Mononuclear cell (primary cell): Measurements from ENCODE around the gene RHOT1. TPM values are rescaled to one million over a fixed set of nuclear protein-coding genes. Genes with fewer than 3 reads are reported as not detected.
"Not testable (repeated sequence)": the region's sequence is repeated elsewhere in the genome, so short reads cannot be mapped to it uniquely, and the experiment has no call there.

ENCODE experiments used
- H3K27me3 ChIP-seq: 2 replicates; pipeline ENCODE4 v1.6.0; 2011; ENCODE audit warnings: low read length, control low read depth; ENCODE audit not compliant: insufficient read depth
- H3K4me1 ChIP-seq: 2 replicates; pipeline ENCODE4 v1.5.1; 2011; ENCODE audit warnings: mild to moderate bottlenecking, low read length, control low read depth; ENCODE audit not compliant: insufficient read depth
- H3K4me3 ChIP-seq: 2 replicates; pipeline ENCODE4 v1.5.1; 2011; ENCODE audit warnings: mild to moderate bottlenecking, low read length, moderate library complexity
- H3K9me3 ChIP-seq: 2 replicates; pipeline ENCODE4 v1.5.1; 2011; ENCODE audit warnings: low read depth, mild to moderate bottlenecking, control low read depth, low read length
- total RNA-seq: library from RNA; depleted of rRNA; stranded (reverse); fragments of >200 nt; gene quantifications from one replicate; pipeline ENCODE4 v1.2.3, GENCODE V29; 2012

The RHOT1 gene
- total RNA-seq, 1 donor: 33.6 TPM

GRCh38 chr17:32116937-32117336 lies 25.4 kb upstream of the RHOT1 start:
- H3K27me3 ChIP-seq: no peaks in the 10 kb centered on the region
- H3K4me3 ChIP-seq: no peak overlapping the region
- H3K4me1 ChIP-seq: no peaks in the 10 kb centered on the region
- no peaks in the 10 kb centered on the region for H3K9me3 ChIP-seq

DNA sequence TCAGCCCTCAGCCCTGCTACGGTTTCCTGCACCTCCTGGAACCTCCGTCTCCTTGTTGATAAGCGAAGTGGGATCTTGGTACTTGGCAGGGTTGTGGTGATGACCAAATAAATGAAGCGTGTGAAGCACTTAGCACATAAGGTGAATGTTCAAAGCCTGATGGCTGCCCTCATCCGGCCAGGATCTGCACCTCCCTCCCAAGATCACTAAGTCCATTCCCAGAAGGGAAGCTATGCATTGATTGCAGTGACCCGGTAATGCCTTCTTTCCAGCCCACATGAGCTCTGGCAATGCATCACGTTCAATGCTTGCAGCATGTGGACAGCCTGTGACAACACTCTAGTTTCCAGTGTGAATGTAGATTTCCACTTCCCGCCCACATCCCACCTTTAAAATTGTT lies 24.9 kb upstream of the RHOT1 start:
- no peaks in the 10 kb centered on the region for H3K27me3 ChIP-seq
- H3K4me1 ChIP-seq: no peaks in the 10 kb centered on the region
- no peaks in the 10 kb centered on the region for H3K9me3 ChIP-seq
- H3K4me3 ChIP-seq: no peak overlapping the region

GRCh38 chr17:32118088-32118487 lies 24.2 kb upstream of the RHOT1 start:
- not testable (repeated sequence) for H3K9me3 ChIP-seq, H3K27me3 ChIP-seq, H3K4me1 ChIP-seq, H3K4me3 ChIP-seq

DNA sequence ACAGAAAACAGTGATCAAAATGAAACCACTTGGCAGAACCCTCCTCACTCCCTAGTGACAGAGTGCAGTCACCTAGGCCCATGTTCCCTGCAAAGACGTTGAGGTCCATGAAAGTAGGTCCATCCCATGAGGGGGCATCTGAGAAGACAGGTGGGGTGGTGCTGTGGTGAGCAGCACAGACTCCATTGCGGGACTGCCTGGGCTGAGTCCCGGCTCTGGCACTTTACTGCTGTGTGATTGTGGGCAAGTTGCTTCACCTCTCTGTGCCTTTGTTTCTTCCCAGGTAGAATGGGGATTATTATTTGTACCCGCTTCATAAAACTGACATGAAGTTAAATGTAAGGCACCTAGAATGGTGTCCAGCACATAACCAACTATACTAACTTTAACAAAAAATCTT lies 23.5 kb upstream of the RHOT1 start:
- H3K4me3 ChIP-seq: no peak overlapping the region
- no peaks in the 10 kb centered on the region for H3K9me3 ChIP-seq
- H3K27me3 ChIP-seq: no peaks in the 10 kb centered on the region
- no peaks in the 10 kb centered on the region for H3K4me1 ChIP-seq

DNA sequence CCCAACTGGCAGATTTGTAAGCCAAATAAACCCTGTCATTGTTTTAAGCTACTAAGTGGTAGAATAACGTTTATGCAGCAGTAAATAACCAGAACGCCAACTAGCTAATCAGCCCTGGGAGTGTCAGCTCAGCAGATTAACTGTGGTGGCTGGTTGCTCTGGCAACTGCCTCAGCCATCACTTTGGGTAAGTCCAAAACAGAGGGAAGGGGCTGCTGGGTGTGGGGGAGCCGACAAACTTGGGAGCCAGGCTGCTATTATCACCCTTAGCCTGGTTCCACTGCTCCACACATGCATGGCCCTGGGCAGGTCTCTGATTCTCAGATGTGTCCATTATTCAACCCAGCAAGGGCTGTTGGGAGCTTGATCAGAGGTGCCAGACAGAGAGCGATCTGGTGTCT lies 22.2 kb upstream of the RHOT1 start:
- Histone ChIP-seq H3K9me3 (no peaks in the 10 kb centered on the region), H3K4me3 (no peak overlapping the region), H3K27me3 (no peaks in the 10 kb centered on the region), H3K4me1 (no peaks in the 10 kb centered on the region)

DNA sequence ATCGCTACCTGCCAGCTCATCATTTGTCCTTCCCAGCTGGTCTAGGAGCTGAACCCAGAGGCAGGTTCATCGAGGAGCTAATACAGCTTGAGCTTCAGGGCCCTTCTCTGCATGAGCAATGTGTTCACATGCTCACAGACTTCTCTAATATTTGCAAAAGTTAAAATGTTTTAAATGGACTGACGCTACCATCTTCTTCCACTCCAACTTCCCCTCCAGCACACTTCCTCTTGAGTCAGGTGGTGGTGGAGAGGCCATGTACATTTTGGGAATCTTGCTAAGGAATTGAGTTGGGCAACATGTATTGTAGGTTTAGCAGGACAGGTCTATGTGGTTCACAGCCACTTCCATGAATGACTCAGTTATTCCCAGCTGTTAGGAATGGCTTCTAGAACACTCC lies 21.6 kb upstream of the RHOT1 start:
- Histone ChIP-seq H3K4me3 (no peak overlapping the region), H3K4me1 (no peaks in the 10 kb centered on the region), H3K27me3 (no peaks in the 10 kb centered on the region), H3K9me3 (no peaks in the 10 kb centered on the region)

DNA sequence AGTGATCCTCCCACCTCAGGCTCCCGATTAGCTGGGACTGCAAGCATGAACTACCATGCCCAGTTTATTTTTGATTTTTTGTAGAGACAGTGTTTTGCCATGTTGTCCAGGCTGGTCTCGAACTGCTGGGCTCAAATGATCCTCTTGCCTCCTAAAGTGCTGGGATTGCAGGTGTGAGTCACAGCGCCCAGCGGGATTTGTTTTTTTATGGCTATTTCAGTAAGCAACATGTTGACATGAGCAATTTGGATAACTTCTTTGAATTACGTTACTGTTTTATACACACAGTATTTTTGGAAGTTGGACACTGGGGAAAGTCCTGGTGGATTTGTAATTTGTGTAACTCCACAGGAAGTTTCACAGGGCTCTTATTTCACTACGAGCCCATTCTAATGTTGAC lies 18.5 kb upstream of the RHOT1 start:
- Histone ChIP-seq H3K9me3 (no peaks in the 10 kb centered on the region), H3K4me3 (no peak overlapping the region), H3K4me1 (peaks cover 13% of the 10 kb centered on the region), H3K27me3 (no peaks in the 10 kb centered on the region)

DNA sequence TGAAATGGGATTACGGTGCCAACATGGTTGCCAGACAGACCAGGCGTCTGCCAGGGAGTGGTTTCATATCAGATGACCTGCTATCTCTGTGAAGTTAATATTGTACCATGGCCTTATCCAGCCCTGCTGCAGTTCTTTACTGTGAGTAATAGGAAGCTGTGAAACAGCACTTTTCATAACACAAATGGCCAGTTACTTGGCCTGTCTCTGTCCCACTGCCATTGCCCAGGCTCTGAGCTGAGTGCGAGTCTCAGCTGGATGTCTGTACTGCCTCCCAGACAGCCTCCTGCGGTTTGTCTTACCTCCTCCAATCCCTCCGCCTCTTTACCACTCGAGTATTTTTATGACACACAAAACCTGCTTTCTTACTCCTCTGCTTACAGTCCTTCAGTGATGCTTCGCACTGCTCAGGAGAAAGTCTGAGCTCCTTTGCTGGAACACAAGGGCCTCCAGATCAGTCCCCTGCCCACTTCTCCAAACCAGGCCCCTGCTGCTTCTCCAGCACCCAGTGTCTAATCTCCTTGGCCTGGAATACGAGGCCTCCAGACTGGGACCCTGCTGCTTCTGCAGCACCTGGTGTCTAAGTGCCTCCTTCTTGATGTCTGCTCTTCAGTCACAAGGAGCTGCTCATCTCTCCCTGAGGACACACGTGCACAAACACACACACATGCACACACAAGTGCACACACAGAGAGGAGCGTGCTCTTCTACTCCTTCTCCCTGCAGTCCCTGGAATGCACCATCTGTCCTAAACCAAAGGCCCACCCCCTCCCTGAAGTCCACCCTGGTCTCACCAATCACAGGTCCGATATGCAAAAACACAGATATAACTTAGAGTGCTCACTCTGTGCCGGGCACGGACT lies 17.1 kb upstream of the RHOT1 start:
- H3K9me3 ChIP-seq: no peaks in the 10 kb centered on the region
- H3K27me3 ChIP-seq: no peaks in the 10 kb centered on the region
- no peak overlapping the region for H3K4me3 ChIP-seq
- H3K4me1 ChIP-seq: peaks cover 14% of the 10 kb centered on the region

DNA sequence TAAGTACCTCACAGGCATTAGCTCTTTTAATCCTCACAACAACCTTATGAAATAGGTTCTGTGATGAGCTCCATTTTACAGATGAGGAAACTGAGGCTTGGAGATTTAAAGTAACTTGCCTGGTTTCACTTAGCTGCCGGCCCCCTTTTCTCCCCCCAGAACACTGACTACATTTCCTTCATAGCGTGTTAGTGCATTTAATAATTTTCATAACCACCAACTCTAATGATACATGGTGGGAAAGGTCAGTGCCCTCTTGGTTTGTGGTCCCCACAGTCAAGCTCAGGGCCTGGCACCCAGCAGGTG lies 16.5 kb upstream of the RHOT1 start:
- Histone ChIP-seq H3K27me3 (no peaks in the 10 kb centered on the region), H3K9me3 (no peaks in the 10 kb centered on the region), H3K4me3 (no peak overlapping the region), H3K4me1 (peaks cover 14% of the 10 kb centered on the region)

- Histone ChIP-seq H3K4me1 (peaks cover 14% of the 10 kb centered on the region), H3K27me3 (no peaks in the 10 kb centered on the region), H3K9me3 (no peaks in the 10 kb centered on the region)
Observed at GRCh38 chr17:32126325-32126724, 16.0 kb upstream of the RHOT1 start.

DNA sequence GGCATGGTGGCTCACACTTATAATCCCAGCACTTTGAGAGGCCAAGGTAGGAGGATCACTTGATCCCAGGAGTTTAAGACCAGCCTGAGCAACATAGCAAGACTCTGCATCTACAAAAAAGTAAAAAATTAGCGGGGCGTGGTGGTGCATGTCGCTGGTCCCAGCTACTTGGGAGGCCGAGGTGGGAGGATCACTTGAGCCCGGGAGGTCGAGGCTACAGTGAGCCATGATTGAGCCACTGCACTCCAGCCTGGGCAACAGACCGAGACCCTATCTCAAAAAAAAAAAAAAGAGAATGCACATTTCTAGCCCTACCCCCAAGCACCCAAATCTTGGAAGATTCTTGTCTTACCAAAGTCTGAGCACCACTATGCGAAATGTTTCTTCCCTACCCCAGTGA lies 15.6 kb upstream of the RHOT1 start:
- Histone ChIP-seq H3K4me3 (no peak overlapping the region), H3K4me1 (peaks cover 14% of the 10 kb centered on the region), H3K27me3 (no peaks in the 10 kb centered on the region), H3K9me3 (no peaks in the 10 kb centered on the region)

More at GRCh38 chr17:32126325-32126724, 16.0 kb upstream of the RHOT1 start:
- no peak overlapping the region for H3K4me3 ChIP-seq

GRCh38 chr17:32127158-32127897 lies 15.0 kb upstream of the RHOT1 start:
- H3K27me3 ChIP-seq: no peaks in the 10 kb centered on the region
- H3K4me3 ChIP-seq: peak overlapping the region; percentile 85
- peaks cover 14% of the 10 kb centered on the region for H3K4me1 ChIP-seq
- no peaks in the 10 kb centered on the region for H3K9me3 ChIP-seq

DNA sequence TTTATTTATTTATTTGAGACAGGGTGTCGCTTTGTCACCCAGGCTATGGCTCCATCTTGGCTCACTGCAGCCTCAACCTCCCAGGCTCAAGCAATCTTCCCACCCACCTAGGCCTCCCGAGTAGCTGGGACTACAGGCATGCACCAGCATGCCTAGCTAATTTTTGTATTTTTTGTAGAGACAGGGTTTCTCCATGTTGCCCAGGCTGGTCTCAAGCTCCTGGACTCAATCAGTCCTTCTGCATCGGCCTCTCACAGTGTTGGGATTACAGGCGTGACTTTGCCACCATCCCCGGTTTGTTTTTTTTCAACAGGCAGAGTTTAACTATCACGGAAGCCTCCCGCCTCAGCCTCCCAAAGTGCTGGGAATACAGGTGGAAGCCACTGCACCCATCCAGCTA lies 13.8 kb upstream of the RHOT1 start:
- not testable (repeated sequence) for H3K4me3 ChIP-seq, H3K9me3 ChIP-seq, H3K27me3 ChIP-seq
- H3K4me1 ChIP-seq: peaks cover 14% of the 10 kb centered on the region

- H3K4me1 ChIP-seq: peaks cover 13% of the 10 kb centered on the region
- not testable (repeated sequence) for H3K27me3 ChIP-seq, H3K4me3 ChIP-seq, H3K9me3 ChIP-seq
Observed at GRCh38 chr17:32135497-32136117, 6.7 kb upstream of the RHOT1 start.

- peaks cover 18% of the 10 kb centered on the region for H3K4me1 ChIP-seq
- H3K27me3 ChIP-seq: no peaks in the 10 kb centered on the region
- H3K9me3 ChIP-seq: no peaks in the 10 kb centered on the region
- H3K4me3 ChIP-seq: no peak overlapping the region
Observed at GRCh38 chr17:32136856-32137255, 5.4 kb upstream of the RHOT1 start.
